ENCODE measurements around the gene BLOC1S6. TPM values are rescaled to one million over a fixed set of nuclear protein-coding genes. Genes with fewer than 3 reads are reported as not detected.
A peak's percentile ranks its signal among the peaks of the same experiment; 100 is the strongest.

BLOC1S6 gene
- total and polyA plus RNA-seq, 9 of the 15 experiments (the other 6 are each of a cell fraction or from before 2014, with no cell fraction given): 18.2 to 72.4 (median 38.4) TPM

DNA sequence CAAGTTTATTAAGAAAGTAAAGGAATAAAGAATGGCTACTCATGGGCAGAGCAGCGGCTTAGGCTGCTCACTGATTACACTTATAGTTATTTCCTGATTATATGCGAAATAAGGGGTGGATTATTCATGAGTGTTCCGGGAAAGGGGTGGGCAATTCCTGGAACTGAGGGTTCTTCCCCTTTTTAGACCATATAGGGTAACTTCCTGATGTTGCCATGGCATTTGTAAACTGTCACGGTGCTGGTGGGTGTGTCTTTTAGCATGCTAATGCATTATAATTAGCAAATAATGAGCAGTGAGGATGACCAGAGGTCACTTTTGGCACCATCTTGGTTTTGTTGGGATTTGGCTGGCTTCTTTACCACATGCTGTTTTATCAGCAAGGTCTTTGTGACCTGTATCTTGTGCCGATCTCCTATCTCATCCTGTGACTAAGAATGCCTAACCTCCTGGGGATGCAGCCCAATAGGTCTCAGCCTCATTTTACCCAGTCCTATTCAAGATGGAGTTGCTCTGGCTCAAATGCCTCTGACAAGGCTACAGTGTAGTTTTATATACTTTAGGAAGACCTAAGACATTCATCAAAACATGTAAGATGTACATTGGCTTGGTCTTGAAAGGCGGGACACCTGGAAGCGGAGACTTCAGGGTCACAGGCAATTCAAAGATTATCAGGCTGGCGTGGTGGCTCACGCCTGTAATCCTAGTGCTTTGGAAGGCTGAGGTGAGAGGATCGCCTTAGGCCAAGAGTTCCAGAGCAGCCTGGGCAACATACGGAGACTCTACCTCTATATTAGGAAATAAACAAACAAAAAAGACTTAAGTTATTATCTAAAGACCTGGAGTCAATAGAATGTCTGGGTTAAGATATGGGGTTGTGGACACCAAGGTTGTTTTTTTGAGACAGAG, 3.2 kb upstream of the BLOC1S6 start (continued):
- TF ChIP-seq ZNF165 (CRISPR knock-in tag; IDR thresholded peaks at IDR 0.05; ENCODE audit: borderline replicate concordance) (peak; percentile 98), ZNF707 (CRISPR knock-in tag; conservative IDR thresholded peaks at IDR 0.05) (peak; percentile 87), POLR3A (IDR thresholded peaks at IDR 0.05; ENCODE audit: borderline replicate concordance, extremely low read depth, insufficient read depth, insufficient read length) (no peak), CREM (IDR thresholded peaks at IDR 0.05; ENCODE audit: low read depth) (no peak), SMAD1 (IDR thresholded peaks at IDR 0.05; ENCODE audit: low read depth, low read length, partially characterized antibody) (no peak), ELF4 (CRISPR knock-in tag; IDR thresholded peaks at IDR 0.05) (peak; percentile 58), TSC22D4 (tag; IDR thresholded peaks at IDR 0.05) (no peak), ESRRA (IDR thresholded peaks at IDR 0.05; ENCODE audit: borderline replicate concordance, low read depth) (peak; percentile 56; the same call in 1 of the 2 replicates), HDAC3 (IDR thresholded peaks at IDR 0.05; ENCODE audit: borderline replicate concordance, partially characterized antibody) (no peak), ZNF79 (CRISPR knock-in tag; IDR thresholded peaks at IDR 0.05; ENCODE audit: low read depth) (peak; percentile 98), SAP30 (IDR thresholded peaks at IDR 0.05; ENCODE audit: borderline replicate concordance, insufficient read depth, low read depth, low read length, poor library complexity, severe bottlenecking) (no peak), RBM15 (IDR thresholded peaks at IDR 0.05; ENCODE audit: insufficient read depth, low read length) (no peak), NFE2L1 (tag; IDR thresholded peaks at IDR 0.05; ENCODE audit: borderline replicate concordance, low read depth) (peak; percentile 84), NCOA2 (IDR thresholded peaks at IDR 0.05; ENCODE audit: partially characterized antibody in 2 of 2) (no peak), GATAD2B (IDR thresholded peaks at IDR 0.05; ENCODE audit: borderline replicate concordance) (no peak), CC2D1A (IDR thresholded peaks at IDR 0.05) (no peak), RFX1 (IDR thresholded peaks at IDR 0.05) (peak; percentile 91), ZNF217 (CRISPR knock-in tag; IDR thresholded peaks at IDR 0.05) (no peak), MAFK (IDR thresholded peaks at IDR 0.05; ENCODE audit: low read length) (no peak), ZFPM2 (CRISPR knock-in tag; IDR thresholded peaks at IDR 0.05) (peak; percentile 96)
- TF ChIP-seq, protein P1, sequence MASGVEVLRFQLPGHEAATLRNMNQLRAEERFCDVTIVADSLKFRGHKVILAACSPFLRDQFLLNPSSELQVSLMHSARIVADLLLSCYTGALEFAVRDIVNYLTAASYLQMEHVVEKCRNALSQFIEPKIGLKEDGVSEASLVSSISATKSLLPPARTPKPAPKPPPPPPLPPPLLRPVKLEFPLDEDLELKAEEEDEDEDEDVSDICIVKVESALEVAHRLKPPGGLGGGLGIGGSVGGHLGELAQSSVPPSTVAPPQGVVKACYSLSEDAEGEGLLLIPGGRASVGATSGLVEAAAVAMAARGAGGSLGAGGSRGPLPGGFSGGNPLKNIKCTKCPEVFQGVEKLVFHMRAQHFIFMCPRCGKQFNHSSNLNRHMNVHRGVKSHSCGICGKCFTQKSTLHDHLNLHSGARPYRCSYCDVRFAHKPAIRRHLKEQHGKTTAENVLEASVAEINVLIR (CRISPR knock-in tag; IDR thresholded peaks at IDR 0.05): peak; percentile 85
- TF ChIP-seq, protein P2, sequence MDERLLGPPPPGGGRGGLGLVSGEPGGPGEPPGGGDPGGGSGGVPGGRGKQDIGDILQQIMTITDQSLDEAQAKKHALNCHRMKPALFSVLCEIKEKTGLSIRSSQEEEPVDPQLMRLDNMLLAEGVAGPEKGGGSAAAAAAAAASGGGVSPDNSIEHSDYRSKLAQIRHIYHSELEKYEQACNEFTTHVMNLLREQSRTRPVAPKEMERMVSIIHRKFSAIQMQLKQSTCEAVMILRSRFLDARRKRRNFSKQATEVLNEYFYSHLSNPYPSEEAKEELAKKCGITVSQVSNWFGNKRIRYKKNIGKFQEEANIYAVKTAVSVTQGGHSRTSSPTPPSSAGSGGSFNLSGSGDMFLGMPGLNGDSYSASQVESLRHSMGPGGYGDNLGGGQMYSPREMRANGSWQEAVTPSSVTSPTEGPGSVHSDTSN (CRISPR knock-in tag; IDR thresholded peaks at IDR 0.05; ENCODE audit: low read depth): no peak
- TF ChIP-seq, protein P2 (tag; conservative IDR thresholded peaks at IDR 0.05; ENCODE audit: low read depth): peak; percentile 81
- TF ChIP-seq, protein P3, sequence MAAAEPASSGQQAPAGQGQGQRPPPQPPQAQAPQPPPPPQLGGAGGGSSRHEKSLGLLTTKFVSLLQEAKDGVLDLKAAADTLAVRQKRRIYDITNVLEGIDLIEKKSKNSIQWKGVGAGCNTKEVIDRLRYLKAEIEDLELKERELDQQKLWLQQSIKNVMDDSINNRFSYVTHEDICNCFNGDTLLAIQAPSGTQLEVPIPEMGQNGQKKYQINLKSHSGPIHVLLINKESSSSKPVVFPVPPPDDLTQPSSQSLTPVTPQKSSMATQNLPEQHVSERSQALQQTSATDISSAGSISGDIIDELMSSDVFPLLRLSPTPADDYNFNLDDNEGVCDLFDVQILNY (CRISPR knock-in tag; IDR thresholded peaks at IDR 0.05): no peak

All from K562 (cell line).